Activated gamma-delta T cell (primary cell): ENCODE measurements around the gene HAAO.
"Not testable (repeated sequence)": the region's sequence is repeated elsewhere in the genome, so short reads cannot be mapped to it uniquely, and the experiment has no call there.

Experiments
- DNase-seq: peaks from one replicate; lab custom pipeline; 2025; lab: John Stamatoyannopoulos, UW

Gene HAAO

DNA sequence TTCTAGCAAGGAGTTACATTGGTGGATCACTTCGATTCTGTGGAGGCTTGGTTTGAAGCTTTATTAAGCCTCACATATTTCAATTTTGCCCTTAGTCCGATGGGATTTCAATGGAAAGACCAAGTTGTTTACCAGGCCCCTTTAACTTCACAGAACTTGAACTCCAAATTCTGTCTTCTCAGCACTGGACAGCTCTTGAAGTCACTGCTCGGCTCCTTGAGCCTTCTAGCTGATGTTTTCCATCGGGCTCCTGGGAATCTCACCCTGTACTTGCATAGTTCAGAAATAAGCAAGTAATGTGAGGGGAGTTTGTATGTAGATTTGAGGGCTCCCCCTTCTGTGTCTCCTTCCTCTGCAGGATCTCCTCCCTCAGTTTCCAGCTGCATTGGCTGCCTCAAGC, 43.5 kb downstream of the HAAO start:
- no peak for DNase-seq

DNA sequence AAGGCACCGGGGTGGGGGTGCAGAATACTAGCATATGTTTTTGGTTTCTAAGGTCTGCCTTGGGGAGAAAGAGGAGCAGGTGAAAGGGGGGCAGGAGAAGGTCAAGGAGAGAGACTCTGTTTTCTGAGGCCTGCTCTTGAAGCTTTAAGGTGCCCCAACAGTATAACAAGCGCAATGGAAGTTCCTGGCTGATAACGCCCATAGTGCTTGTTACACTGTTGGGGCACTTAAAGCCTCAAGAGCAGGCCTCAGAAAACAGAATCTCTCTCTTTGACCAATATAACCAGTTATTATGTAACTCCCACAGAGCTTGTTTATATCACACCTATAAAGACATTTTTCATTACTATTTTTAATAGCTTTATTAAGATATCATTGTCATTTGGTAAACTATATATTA, 45.0 kb downstream of the HAAO start:
- DNase-seq, result no peak

- no peak for DNase-seq
These were observed 47.8 kb downstream of the HAAO start for GRCh38 chr2:42744545-42745082.

DNA sequence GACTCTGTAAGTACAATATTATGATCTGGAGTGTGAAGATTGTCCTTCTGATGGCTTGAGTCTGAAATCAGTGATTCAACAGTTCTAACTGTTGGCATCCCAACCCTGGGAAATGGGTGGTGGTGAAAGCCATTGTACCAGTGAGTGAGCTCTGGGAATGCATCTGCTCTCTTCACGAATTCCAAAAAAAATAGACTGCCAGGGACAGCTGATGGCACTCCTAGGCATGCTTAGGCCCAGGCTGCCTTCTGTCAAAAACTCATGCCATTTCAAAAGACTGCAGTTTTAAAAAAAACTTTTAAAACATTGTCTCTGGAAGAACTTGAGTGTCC, 48.8 kb downstream of the HAAO start:
- DNase-seq, result no peak

DNA sequence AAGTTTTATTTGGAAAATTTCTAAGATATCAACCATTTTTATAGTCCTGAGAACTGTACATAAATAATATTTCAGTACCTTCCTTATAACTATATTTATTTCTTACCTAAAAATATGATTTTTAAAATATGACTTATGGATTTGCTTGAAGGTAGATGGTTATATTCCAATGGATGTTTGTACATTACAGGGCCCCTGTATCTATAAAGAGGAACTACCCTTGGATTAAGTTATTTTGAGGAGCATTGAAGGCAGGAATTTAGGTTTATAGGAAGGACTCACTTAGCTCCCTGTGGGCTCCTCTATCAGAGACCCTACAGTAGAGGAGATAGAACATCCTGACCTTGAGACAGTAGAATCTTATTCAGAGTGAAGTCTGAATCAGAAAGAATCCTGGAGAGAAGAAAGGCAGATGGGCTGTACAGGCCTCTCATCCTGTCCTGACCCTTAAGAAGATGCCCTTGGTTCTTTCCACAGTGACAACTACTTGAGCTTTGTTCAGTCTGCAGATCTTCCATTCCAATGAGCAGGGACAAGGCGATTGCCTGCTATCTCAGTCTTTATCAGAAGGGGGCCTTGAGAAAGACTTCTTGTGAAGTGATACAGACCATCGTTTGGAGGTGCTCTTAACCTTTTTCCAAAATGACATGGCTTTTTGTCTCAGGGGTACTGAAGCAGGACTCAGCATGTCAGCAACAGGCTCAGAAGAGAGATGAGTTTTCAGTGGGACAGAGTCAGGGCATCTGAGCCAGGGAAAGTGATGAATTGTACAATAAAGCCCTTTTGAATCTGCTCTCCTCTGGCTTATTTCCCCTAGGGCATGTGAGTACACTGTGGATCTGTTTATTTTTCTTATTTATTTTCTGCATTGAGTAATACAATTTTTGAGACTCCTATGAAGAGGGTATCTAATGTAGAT, 49.4 kb downstream of the HAAO start:
- DNase-seq, result no peak

GRCh38 chr2:42741140-42741539, 51.2 kb downstream of the HAAO start:
- DNase-seq, result no peak

GRCh38 chr2:42736598-42737322, 55.6 kb downstream of the HAAO start:
- DNase-seq, result no peak

DNA sequence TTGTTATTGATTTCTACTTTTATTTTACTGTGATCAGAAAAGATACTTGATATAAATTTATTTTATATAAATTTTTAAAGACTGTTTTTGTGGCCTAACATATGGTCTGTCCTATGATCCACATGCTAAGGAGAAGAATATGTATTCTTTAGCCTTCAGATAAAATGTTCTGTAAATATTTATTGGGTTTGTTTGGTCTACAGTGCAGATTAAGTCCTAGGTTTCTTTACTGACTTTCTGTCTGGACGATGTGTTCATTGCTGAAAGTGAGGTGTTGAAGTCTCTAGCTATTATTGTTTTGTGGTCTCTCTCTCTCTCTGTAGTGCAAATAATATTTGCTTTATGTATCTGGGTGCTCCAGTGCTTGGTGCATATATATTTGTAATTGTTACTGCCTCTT, 58.5 kb downstream of the HAAO start:
- DNase-seq, result no peak

GRCh38 chr2:42731316-42731715, 61.1 kb downstream of the HAAO start:
- DNase-seq, result not testable (repeated sequence)

DNA sequence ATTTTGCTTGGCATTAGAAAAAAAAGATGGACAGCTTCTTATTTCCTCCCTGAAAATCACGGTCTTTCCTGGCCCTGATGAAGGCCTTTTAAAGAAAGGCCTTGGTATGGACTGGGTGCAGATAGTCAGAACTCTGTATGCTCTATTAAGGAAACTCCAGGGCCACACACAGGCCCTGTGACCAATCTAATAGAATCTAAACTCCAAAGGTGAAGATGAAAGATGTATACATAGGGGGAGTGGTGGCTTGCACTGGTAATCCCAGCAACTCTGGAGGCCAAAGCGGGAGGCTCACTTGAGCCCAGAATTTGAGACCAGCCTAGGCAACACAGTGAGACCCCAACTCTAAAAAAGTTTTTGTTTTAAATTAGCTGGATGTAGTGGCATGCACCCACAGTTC, 65.7 kb downstream of the HAAO start:
- DNase-seq, result no peak

- no peak for DNase-seq
These were observed 66.7 kb downstream of the HAAO start for GRCh38 chr2:42725657-42726056.

GRCh38 chr2:42724886-42725285, 67.5 kb downstream of the HAAO start:
- DNase-seq, result no peak

DNA sequence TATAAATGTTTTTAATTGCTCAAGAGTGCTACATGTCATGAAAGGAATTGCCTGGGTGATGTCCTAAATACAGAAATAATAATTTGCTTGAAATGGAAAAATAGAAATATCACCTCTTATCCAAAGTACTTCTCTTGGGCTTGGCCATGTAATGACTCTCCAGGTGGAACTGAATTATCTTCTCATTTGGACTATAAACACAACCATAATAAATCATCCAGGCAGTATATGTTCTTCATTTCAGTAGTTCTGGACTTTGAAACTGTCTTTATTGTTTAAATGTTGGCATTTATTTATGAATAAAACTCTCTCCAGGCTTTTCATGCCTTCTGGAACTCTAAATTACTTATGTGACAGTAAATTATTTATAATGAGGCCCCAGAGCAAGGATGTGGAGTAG, 68.9 kb downstream of the HAAO start:
- no peak for DNase-seq

GRCh38 chr2:42722320-42723190, 69.8 kb downstream of the HAAO start:
- DNase-seq, result no peak

DNA sequence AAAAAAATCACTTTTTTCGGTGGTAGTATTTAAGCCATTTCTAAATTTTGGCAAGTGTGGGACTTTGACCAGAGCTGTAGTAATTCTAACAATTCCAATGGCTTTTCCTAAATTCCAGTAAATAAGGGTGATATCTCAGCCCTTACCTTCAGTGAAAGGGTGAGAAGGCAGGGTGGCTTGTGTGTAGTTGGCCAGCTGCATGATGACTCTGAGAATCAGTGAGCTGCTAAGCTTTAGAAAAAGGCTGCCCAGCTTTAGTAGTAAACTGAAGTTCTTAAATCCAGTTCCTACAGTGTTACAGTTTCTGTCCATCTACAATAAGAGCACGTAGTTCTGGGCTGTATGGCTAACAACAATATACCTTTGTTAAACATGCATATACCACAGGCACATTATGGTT, 70.5 kb downstream of the HAAO start:
- DNase-seq, result no peak
